ENCODE results near the gene CPD. TPM values are rescaled to one million over a fixed set of nuclear protein-coding genes. Genes with fewer than 3 reads are reported as not detected.
A peak's percentile ranks its signal among the peaks of the same experiment; 100 is the strongest.

Gene CPD
- polyA plus RNA-seq, 10 donors: 21.5 to 30.8 (median 26.0) TPM

- no peak for DNase-seq
Measured at GRCh38 chr17:30495586-30495985, 116.9 kb downstream of the CPD start.

- no peak for DNase-seq
Measured at GRCh38 chr17:30503558-30503957, 124.8 kb downstream of the CPD start.

- no peak for DNase-seq
Measured at GRCh38 chr17:30505868-30506417, 127.2 kb downstream of the CPD start.

GRCh38 chr17:30506481-30506880 is 127.8 kb downstream of the CPD start:
- no peak for DNase-seq

GRCh38 chr17:30513346-30513745 is 134.6 kb downstream of the CPD start:
- DNase-seq: peak in 1 of 3 donors; percentile 8

GRCh38 chr17:30514895-30515596 is 136.3 kb downstream of the CPD start:
- no peak for DNase-seq

GRCh38 chr17:30517786-30518185 is 139.1 kb downstream of the CPD start:
- DNase-seq: no peak

- peak in 1 of 3 donors; percentile 21 for DNase-seq
Measured at GRCh38 chr17:30519166-30519565, 140.4 kb downstream of the CPD start.

Other genes starting within 250 kb of the CPD start
- gene SLC6A4, start 143.2 kb upstream of the CPD start, polyA plus RNA-seq (ENCODE audit: insufficient read length in 10 of 10): 1 to 10 TPM in 3 of 10 donors, under 1 TPM in 7; 0.09 to 3.8 (median 0.22) TPM
- gene BLMH, start 87.0 kb upstream of the CPD start, polyA plus RNA-seq (ENCODE audit: insufficient read length in 10 of 10): 10 to 100 TPM; 35.1 to 52.1 (median 40.5) TPM
- gene TMIGD1, start 44.9 kb upstream of the CPD start, polyA plus RNA-seq (ENCODE audit: insufficient read length in 10 of 10): not detected
- 10 to 100 TPM; 23.2 to 32.7 (median 28.3) TPM for gene GOSR1, start 98.5 kb downstream of the CPD start, polyA plus RNA-seq (ENCODE audit: insufficient read length in 10 of 10)

Measured in muscle of back (tissue), 11 donors.